ENCODE data around the gene RC3H1.
"Not testable (repeated sequence)": the region's sequence is repeated elsewhere in the genome, so short reads cannot be mapped to it uniquely, and the experiment has no call there.

The RC3H1 gene

GRCh38 chr1:173960625-173961024, 61.5 kb downstream of the RC3H1 start:
- no peak for DNase-seq (ENCODE audit: low read depth in 2 of 3, low spot score in 1 of 3)

- no peak for DNase-seq (ENCODE audit: low read depth in 2 of 3, low spot score in 1 of 3)
These were observed 68.0 kb downstream of the RC3H1 start for GRCh38 chr1:173954179-173954578.

DNA sequence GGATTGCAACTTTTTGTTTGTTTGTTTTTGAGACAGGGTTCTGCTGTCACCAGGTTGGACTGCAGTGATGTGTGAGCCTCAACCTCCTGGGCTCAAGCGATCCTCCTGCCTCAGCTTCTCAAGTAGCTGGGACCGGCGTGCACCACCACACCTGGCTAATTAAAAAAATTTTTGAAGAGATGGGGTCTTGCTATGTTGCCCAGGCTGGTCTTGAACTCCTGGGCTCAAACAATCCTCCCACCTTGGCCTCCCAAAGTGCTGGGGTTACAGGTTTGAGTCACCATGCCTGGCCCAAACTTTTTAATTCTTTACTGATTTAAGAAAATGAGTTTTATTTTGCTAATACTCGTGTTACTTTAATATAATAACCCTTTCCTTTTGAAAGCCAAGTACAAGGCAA, 73.6 kb downstream of the RC3H1 start:
- DNase-seq (ENCODE audit: low read depth in 2 of 3, low spot score in 1 of 3), result no peak

- DNase-seq (ENCODE audit: low read depth in 2 of 3, low spot score in 1 of 3), result no peak
These were observed 75.7 kb downstream of the RC3H1 start for GRCh38 chr1:173946380-173946921.

- no peak for DNase-seq (ENCODE audit: low read depth in 2 of 3, low spot score in 1 of 3)
These were observed 85.1 kb downstream of the RC3H1 start for GRCh38 chr1:173937062-173937461.

DNA sequence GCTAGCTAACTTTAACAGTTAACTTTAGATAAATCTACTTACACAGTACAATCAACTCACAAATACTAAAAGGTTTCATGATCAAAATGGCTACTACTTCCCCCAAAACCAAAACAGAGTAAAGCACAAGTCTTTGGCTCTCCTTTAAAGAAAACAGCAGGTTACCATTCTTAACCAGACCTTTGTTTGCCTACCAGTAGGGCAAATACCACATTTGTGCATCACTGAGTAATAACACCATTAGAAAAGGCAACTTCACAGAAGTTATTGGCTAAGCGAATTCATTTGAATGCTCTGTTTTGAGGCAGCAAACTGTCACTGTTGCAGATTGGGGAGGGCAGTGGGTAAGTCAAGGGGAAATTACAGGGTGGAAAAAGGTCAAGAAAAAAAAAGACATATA, 87.7 kb downstream of the RC3H1 start:
- no peak for DNase-seq (ENCODE audit: low read depth in 2 of 3, low spot score in 1 of 3)

DNA sequence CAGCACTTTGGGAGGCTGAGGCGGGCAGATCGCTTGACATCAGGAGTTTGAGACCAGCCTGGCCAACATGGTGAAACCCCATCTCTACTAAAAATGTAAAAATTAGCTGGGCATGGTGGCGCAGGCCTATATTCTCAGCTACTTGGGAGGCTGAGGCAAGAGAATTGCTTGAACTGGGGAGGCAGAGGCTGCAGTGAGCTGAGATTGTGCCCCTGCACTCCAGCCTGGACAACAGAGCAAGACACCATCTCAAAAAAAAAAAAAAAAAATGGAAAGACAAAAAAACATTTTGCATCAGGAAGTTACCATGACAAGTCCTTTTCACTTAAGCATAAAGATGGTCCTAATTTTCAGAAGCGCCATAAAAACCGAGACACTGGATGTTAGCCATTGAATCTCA, 91.6 kb downstream of the RC3H1 start:
- not testable (repeated sequence) for DNase-seq (ENCODE audit: low read depth in 2 of 3, low spot score in 1 of 3)

DNA sequence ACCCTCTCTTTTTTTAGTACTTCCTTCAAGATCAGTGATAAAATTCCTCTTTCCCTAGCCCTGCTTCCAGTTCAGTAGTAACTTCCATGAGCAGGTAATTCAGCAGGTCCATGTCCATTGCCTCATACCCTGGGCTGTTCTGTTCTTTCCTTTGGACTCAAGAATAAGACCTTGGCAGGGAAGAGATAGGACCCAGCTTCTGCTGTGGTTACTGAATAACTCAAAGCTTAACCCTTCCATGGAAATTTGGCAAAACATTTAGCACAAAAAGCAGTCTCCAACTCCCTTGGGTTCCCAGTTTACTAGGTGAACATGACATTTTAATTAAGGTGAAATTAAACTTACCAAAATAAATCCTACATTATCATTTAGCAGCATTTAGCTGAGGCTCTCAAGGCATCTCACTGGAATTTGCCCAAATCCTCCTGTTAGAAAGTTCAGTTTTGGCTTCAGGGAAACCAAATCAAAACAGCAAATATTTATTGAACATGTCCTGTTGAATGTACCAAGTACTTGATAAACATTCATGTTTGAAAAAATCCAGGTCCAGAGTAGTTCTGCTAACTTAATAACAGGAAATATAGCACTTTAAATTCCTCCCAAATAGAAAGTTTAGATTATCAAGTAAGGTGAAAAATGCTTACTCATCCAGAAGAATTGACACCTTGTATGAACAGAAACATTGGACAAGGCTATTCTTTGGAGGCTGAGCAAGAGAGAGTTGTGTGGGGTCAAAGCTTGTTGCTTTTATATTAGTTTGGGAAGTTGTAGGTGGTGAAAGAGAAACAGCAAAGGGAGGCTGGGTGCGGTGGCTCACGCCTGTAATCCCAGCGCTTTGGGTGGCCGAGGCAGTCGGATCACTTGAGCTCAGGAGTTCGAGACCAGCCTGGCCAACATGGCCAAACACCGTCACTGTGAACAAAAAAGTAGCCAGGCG, 96.6 kb downstream of the RC3H1 start:
- DNase-seq (ENCODE audit: low read depth in 2 of 3, low spot score in 1 of 3), result no peak

GRCh38 chr1:173920861-173921260, 101.3 kb downstream of the RC3H1 start:
- no peak for DNase-seq (ENCODE audit: low read depth in 2 of 3, low spot score in 1 of 3)

DNA sequence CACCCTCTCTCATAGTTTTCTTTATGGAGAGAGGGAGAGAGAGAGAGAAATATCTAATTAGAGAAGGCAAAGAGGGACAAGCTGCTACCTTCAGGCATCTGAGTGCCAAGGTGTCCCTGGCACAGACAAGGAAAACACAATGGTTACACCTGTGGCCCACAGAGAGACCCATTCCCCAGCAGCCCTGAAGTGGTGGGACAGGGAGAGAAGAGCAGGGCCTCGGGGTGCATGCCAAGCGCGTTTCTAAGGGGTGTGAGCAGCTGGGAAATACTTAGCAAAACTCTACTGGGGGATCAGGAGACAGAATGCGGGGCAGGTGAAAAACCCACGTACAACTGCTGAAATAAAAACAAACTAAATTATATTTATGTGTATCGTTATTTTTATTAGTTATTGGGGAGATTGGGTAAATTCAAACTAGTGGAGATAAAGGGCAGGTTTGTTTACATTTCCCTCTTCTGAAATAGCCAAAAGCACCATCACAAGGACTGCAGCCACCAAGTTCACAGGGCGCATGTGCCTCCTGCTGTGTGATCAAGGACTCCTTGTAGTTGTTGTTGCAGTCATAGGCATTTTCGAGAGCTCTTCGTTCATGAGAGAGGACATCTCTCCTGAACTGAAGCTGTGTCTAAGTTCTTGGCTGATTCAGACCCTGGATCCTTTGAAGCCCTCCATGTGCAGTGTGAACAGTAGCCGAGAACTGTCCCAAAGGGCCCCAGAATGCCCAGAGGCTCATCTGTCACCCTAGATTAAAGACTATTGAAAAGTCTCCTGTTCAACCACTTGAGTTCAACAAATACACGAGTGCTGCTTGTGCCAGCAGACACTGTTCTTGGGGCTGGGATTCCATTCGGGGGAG, 104.3 kb downstream of the RC3H1 start:
- DNase-seq (ENCODE audit: low read depth in 2 of 3, low spot score in 1 of 3), result no peak

DNA sequence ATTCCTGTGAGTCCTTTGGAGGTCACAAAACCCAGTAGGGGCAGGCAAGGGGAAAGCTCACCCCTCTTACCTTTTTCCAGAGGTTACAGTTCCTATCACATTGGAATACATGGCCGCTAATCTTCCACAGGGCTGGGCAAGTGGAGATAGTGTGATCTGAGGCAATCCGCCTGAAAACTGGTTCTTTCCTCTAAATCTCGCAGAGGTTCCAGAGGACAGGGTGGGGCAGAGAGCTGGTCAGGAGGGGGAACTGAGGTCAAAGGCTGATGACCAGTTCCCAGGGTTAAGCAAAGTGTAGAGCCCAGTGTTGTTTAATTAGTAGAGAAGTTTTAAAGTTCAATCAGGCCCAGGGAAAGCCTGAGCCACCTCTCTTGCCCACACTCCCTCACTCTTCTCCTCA, 105.0 kb downstream of the RC3H1 start, which contains the start of gene SERPINC1:
Gene SERPINC1 (minus strand): TSS at position 179 of the 400 bp plus-strand sequence. CDS start 68 bp downstream, at position 111.
- DNase-seq (ENCODE audit: low read depth in 2 of 3, low spot score in 1 of 3), result no peak

DNA sequence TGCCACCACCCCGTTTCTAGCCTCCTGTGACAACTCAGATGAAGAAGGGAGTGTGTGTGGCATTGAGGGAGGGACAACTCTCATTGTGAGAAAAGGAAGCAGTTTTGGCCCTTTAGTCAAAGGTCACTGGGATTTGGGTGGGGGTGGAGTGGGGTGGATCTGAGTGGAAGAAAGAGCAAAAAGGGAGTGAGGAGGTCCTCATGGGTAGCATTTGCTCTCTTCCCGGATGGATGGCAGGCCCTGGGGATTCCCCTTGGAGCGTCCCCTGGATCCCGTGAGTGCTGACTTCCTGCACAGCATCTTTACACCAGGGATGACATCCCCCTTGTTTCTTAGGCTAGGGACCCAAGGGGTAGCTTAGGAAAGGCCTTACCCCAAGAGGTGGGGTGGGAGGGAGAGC, 105.5 kb downstream of the RC3H1 start:
- no peak for DNase-seq (ENCODE audit: low read depth in 2 of 3, low spot score in 1 of 3)

- no peak for DNase-seq (ENCODE audit: low read depth in 2 of 3, low spot score in 1 of 3)
These were observed 106.6 kb downstream of the RC3H1 start for GRCh38 chr1:173915596-173915995.

DNA sequence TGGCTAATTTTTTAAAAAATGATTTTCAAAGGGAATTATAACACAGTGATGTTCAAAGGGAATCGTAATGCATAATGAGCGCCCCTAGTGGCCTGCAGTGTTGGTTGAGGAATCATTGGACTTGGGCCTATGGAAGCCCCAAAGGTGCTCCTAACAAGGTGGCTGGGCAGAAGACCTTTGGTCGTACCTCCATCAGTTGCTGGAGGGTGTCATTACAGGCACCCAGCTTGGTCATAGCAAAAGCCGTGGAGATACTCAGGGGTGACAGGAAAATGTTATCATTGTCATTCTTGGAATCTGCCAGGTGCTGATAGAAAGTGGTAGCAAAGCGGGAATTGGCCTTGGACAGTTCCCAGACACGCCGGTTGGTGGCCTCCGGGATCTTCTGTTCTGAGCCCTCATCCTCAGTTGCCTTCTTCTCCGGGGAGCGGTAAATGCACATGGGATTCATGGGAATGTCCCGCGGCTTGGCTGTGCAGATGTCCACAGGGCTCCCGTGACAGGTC, 107.7 kb downstream of the RC3H1 start:
- DNase-seq (ENCODE audit: low read depth in 2 of 3, low spot score in 1 of 3), result peak in 2 of 3 donors; percentile 15 to 20

DNA sequence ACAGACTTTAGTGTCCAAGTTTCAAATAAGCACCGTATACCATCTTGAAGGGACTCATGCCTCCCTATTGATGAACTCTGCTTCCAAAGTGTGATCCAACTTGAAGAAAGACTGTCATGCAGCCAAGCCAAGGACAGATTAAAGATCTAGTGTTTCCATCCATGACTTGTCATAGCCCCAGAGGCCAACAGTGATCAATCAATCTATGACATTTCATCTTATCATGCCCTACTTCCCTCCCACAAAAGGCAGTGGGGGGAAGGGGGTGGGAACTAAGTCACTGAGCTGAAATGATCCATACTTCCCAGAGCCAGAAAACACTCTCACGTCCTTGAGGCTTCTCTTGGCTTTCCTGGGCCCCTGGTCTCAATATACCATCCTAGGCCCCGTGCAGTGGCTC, 109.0 kb downstream of the RC3H1 start:
- DNase-seq (ENCODE audit: low read depth in 2 of 3, low spot score in 1 of 3), result no peak

GRCh38 chr1:173903827-173904531, 118.2 kb downstream of the RC3H1 start:
- no peak for DNase-seq (ENCODE audit: low read depth in 2 of 3, low spot score in 1 of 3)

GRCh38 chr1:173900992-173901391, 121.2 kb downstream of the RC3H1 start:
- DNase-seq (ENCODE audit: low read depth in 2 of 3, low spot score in 1 of 3), result no peak

- no peak for DNase-seq (ENCODE audit: low read depth in 2 of 3, low spot score in 1 of 3)
These were observed 121.7 kb downstream of the RC3H1 start for GRCh38 chr1:173900427-173900826.

- no peak for DNase-seq (ENCODE audit: low read depth in 2 of 3, low spot score in 1 of 3)
These were observed 128.0 kb downstream of the RC3H1 start for GRCh38 chr1:173894189-173894588.

GRCh38 chr1:173893611-173894010, 128.5 kb downstream of the RC3H1 start:
- DNase-seq (ENCODE audit: low read depth in 2 of 3, low spot score in 1 of 3), result no peak

DNA sequence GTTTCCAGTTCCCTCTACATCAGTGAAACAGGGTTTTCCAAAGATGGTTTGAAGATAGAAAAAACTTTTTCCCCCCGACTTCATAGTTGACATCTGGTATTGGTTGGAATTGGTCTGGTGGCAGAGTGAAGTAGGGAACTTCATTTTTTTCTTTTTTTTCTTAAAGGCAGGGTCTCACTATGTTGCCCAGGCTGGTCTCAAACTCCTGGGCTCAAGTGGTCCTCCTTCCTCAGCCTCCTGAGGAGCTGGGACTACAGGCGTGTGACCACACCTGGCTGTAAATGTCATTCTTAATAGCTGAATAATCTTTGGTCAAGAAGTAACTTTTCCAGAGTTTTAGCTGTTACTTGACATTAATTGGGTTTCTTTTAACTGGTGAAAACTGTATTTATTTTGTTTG, 132.3 kb downstream of the RC3H1 start:
- no peak for DNase-seq (ENCODE audit: low read depth in 2 of 3, low spot score in 1 of 3)

All from stimulated activated CD4-positive, alpha-beta T cell treated with anti-CD3 and anti-CD28 coated beads, Interleukin-12 subunit alpha, Interleukin-12 subunit beta, amount 100 ng/mL, for 48 hours (primary cell).